NCI-H1092 treated with DMSO at 0.1 percent for 48 hours (cell line): ENCODE measurements around the gene ANKRD62.
"Not testable (repeated sequence)": the region's sequence is repeated elsewhere in the genome, so short reads cannot be mapped to it uniquely, and the experiment has no call there.

Source experiments
- DNase-seq: peaks from one replicate; lab custom pipeline; 2025; lab: John Stamatoyannopoulos, UW

Gene ANKRD62

DNA sequence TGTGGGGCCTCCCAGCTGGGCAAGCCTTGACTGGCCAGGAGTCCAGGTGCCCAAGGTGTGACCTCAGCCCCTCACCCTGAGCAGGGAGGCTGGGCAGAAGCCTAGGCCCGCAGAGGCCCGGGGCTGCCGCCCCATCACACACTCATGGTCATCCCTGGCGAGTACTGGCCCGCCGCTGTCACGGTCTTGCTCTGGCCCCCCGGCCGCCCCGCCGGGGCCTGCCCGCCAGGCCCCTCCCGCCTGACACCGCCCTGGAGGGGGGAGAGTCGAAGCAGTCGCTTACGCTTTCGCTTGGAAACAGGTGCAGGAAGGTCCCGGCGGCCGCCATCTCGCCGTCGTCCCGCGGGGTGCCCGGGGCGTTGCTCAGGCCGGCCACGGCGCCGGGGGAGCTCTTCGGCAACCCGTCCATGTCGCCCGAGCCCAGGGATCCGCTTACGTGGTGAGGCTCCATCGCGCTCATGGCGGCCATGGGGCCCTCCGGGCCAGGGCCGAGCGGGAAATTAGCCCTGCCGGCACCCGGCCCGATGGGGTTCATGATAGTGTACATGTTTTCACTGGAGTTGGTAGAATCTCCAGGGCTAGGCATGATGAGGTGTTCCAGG is 26.6 kb upstream of the ANKRD62 start:
- no peak for DNase-seq

DNA sequence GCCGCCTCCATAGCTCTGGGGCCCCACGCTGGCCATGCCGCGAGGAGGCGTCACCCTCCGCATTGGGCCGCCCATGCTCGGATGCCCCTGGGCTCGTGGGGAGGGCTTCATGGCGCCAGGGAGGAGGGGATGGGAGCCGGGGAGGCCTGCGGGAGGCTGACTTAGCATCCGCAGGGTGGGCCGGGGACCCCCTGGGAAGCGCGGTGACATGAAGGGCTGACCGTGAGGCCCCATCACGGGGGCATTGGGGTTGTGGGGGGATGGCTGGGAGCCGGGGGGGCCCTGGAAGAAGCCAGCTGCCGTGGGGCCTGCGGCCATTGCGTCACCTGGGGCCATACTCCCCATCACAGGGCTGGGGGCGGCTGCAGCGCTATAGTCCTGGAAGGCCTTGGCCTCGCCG is 26.0 kb upstream of the ANKRD62 start:
- no peak for DNase-seq

DNA sequence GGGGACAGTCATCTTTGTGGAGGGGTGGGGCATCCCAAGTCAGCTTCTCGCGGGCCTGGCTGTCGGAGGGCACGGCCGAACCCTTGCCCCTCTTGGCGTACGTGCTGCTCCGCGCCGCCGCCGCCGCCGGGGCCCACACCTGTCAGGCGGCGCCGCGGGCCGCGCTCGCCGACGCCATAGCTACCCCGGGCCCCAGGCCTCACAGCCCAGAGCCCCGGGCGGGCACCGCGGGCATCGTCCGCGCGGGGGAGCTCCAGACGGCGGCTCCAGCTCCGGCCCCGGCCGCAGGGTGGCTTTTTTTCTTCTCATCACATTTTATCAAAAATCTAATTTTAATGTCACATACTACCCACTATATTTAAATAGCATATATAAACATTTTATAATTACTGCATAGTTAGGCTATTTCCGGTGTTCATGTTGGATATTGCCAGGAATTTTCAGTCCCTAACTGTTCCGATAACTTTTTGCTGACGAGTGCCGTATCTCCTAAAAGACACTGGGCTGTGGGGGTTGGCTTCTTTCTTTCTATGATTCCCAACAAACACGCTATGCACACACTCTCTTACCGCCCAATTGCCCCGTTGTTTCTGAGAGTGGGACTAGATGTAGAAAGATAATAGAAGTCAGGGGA is 25.2 kb upstream of the ANKRD62 start:
- not testable (repeated sequence) for DNase-seq

DNA sequence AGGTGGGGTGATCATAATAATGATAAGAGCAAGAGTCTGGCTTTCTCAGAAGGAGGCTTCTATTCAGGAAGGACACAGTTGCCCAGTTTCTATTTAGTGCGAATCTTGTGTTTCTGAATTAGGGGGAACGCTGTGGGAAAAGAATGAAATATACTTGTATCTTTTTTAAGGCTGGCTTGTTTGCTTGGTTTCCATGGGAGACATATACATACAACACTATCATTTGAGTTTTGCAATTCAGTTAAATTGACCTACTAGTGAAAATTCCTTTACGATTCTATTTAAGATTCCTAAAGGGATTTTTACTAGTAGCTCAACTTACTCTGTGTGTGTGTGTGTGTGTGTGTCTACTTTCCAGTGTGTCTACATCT is 24.7 kb upstream of the ANKRD62 start:
- no peak for DNase-seq

DNA sequence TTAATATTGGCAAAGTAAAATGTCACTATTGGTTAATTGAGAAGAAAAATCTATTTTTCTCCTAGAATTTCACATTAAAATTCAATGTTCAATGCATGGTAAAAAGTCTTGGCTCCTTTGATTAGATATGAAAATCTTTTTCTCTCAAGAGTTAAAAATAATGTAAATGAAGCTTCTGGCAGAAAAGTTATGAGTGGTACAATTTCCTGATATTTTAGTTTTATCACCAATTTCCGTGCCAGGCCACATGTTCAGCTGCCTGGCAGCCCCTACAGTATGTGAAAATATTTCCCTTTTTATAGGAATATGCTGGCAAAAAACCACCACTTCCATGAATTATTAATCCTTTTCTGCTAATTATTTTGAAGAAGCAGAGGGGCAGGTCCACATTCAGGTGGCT is 22.6 kb upstream of the ANKRD62 start:
- DNase-seq = not testable (repeated sequence)

DNA sequence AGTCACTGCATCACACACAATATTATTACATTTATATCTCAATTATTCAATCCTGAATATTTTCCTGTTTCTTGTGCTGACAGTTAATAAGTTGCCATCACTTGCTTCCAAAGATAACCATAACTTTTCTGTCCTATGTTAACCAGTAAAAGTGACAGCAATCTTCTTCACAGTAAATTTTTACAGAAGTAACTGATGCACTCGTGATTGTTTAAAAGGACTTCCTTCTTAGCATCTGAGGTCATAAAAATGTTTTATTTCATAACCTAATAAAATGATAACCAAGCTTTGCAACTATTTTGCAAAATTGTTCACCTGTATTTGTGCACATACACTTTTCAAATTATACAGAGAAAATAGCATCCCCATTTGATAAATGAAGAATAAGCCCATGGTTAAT is 20.6 kb upstream of the ANKRD62 start:
- no peak for DNase-seq

DNA sequence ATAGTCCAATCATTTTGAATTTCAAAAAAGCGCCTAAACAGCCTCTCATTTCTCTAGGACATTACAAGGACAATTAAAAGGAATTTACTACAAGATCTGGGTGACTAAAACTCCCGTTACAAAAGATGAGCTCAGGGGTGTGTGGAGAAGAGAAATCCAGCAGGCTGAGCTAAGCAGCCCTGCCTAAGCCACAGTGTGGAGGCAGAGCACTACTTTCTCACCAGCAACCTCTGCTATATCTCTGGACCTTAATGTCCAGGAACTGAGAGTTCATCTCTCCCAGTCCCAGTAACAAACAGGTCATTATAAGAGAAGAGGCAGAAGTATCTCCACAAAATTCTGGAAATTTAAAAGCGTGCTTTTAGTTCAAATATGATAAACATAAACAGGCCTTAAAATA is 18.9 kb upstream of the ANKRD62 start:
- DNase-seq = no peak

DNA sequence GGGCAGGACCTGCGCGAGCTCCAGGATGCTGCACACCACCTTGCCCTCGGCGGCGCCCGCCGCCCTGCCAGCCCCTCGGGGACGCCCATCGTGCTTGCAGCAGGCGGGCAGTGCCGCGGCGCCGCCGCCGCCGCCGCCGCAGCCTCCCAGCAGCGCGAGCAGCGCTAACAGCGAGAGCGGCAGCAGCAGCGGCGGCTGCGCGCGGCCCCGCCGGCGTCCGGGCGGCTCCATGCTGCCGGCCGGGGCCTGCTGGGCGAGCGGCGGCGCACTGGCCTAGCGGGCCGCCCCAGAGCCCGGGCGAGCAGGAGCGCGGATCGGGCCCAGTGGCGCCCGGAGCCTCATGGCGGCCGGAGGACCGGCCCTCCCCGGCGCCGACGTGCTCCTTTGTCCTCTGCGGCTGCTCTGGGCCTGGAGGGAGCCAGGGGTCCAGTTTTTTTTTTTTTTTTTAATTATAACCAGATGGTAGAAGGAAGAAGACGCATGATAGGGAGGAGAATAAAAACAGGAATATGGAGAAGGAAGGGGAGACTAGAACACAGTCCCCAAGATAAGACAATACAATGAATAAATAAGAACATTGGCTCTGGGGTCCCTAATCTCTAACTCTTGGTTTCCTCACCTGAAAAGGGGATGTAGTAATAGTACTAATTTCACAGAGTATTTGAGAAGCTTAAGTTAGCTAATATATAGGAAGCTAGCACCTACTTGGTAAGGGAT is 17.1 kb upstream of the ANKRD62 start:
- DNase-seq = no peak

DNA sequence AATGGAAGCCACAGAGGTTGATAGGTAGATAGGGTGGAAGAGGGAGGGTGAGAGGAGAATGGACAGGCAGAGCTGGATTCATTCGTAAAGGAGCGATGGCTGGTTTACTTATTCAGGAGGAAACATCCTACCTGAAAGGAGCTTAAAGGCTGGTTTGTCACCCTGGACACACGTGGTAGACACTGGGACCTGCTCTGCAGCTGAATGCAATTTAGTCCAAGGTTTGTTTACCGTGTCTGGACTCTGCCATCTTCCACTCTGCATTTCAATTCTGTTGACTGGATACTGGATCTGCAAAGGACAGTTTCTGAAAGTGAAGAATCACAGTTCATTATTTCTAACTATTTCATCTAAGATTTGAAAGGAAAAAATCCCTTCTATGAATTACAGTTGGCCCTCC is 15.6 kb upstream of the ANKRD62 start:
- not testable (repeated sequence) for DNase-seq

DNA sequence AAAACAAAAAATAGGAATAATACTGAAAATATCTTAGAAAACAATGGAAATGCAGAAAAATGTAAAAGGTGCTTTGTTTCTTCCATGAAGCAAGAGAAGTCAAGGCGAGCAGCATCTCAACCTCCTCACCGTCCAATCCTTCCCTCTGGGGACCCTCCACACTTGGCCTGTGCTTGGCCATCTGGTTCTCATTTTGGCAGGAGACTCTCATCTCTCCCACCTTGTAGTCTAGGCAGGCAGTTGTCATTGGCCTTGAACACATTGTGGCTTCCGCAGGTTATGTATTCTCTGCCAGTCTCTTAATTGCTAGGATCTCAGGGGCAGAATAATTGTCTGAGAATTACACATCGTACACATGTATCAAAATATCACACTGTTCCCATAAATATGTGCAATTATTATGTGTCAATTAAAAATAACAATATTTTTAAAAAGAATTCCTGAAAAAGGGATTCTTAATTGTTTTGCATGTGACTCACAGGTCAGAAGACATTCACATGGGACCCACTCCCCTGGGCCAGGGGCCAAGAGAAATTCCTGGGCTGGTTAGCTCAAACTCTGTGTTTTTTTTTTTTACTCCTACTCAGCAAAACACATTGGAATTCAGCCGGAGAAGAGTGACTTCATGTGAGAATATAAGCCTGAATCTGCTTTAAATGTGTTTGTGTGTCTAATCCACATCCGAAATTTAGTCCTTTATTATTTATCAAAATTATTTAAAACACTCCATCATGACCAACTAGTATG is 14.0 kb upstream of the ANKRD62 start:
- no peak for DNase-seq

DNA sequence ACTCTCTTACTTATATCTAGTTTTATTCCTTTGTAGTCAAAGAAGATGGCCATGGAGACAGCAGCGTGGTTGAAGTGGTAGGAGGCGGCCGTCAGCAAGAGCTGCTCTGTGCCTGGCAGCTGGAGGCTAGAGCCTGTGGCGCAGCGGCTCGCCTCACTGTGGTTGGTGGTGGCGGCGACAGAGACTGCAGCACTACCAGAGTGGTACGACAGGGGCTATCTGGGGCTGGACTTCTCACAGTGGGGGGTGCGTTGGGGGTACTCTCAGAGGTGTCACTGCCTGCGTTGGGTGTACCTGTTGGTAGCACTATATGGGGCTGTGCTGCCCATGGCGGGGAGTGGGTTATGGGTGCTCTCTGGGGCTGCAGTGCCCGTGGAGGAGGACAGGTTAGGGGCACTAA is 8.5 kb upstream of the ANKRD62 start:
- DNase-seq = no peak

DNA sequence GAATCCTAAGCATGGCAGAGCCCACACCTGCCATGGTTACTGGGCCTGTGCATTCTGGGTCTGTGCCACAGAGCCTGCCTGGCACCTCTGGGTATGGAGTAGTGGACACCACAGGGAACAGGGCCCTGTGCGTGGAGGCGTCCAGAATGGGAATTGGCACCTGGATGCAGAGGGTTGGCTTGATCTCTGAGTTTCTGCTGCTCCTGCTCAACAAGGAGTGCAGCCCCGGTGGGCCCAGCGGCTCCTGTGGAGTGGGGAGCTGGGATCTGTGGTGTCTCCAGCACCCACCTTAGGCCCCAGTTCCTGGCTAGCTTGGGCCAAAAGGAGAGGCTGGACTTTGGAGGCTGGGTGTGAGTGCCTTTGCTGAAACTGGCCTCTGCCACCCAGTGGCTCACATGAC is 7.9 kb upstream of the ANKRD62 start:
- DNase-seq = no peak

DNA sequence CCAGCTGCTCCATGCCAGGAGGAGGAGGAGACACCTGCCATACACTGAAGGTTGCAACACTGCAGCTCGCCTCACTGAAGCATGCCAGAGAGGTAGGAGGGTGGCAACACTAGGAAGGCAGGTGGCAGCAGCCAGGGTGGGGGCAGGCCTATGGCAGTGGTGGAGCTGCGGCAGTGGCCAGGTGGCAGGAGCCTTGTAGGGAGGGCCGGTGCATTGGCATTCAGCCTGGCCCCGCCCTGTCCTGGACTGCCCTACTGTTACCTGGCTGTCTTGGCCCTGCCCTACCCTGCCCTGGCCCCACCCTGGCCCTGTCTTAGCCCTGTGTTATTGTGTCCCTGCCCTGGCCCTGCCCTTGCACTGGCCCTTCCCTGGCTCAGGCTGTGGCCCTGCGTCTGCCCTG is 7.4 kb upstream of the ANKRD62 start:
- DNase-seq = no peak

DNA sequence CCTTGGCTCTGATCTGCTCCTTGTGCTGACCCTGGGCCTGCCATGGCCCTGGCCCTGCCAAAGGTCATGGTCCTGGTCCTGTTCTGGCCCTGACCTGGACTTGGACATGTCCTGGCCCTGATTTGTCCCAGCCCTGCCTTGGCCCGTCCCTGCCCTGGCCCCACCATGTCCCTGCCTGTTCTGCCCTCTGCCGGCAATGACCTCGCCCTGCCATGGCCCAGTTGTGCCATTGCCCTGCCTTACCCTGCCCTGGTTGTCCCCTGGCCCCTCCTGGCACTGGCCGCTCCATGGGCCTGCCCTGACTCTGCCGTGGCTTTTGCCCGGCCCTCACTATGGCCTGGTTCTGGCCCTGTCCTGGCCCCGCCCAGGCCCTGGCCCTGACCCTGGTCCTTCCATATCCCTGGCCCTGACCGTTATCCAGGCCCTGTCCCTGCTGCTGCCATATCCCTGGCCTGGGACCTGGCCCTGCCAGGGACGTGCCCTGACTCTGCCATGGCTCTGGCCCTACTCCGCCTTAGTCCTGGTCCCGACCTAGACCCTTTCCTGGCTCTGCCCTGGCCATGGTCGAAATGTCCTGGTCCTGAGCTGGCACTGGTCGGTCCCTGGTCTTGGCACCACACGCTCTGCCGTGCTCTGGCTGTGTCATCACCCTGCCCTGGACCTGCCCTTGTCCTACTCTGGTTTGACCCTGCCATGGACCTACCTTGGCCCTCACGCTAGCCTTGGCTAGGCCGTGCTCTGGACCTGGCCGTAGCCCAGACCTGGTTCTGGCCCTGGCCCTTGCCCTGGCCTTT is 6.8 kb upstream of the ANKRD62 start:
- no peak for DNase-seq

DNA sequence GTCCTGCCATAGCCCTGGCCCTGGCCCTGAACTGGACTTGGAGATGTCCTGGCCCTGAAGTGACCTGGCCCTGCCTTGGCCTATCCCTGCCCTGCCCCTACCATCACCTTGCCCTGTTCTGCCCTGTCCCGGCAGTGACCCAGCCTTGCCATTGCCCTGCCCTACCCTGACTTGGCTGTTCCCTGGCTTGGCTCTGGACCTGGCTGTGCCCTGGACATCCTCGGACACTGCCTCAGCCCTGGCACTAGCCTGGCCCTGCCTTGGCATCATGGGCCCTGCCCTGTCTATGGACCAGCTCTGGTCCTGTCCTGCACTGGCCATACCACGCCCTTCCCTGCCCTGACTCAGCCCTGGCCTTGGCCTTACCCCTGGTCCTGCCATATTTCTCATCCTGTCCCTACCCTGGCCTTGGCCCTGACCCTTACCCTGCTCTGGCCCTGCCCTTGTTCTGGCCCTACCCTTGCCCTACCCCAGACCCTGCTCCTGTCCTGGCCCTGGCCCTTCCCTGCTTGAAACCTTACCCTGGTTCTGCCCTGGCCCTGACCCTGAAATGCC is 6.1 kb upstream of the ANKRD62 start:
- no peak for DNase-seq

DNA sequence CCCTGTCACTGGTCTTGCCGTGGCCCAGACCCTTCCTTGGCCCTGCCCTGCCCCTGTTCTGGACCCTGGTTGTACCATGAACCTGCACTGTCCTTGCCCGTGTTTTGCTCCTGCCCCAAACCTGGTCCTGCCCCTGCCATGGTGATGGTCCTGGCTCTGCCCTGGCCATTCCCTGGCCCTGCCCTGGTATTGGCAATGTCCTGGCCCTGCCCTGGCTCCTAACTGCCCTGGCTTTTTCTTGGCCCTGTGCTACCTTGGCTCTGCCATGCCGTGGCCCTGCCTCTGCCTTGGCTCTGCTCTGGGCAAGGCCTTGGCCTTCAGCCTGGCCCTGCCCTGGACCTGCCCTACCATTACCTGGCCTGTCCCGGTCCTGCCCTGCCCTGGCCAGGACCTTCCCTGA is 5.5 kb upstream of the ANKRD62 start:
- no peak for DNase-seq

DNA sequence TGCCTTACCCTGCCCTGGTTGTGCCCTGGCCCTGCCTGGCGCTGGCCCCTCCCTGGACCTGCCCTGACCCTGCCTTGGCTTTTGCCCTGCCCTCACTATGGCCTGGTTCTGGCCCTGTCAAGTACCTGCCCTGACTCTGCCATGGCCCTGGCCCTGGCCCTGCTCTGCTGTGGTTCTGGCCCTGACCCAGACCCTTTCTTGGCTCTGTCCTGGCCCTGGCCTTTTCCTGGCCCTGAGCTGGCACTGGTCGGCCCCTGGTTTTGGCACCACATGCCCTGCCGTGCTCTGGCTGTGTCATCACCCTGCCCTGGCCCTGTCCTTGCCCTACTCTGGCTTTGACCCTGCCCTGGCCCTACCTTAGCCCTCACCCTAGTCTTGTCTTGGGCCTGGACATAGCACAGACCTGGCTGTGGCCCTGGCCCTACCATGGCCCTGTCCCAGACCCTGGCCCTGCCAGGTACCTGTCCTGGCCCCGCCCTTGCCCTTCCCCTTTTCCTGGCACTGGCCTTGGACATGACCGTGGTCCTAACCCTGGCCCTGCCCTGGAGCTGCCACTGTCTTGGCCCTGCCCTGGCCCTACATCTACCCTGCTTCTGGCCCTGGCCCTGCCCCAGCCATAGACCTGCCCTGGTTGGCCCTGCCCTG is 4.8 kb upstream of the ANKRD62 start:
- no peak for DNase-seq

DNA sequence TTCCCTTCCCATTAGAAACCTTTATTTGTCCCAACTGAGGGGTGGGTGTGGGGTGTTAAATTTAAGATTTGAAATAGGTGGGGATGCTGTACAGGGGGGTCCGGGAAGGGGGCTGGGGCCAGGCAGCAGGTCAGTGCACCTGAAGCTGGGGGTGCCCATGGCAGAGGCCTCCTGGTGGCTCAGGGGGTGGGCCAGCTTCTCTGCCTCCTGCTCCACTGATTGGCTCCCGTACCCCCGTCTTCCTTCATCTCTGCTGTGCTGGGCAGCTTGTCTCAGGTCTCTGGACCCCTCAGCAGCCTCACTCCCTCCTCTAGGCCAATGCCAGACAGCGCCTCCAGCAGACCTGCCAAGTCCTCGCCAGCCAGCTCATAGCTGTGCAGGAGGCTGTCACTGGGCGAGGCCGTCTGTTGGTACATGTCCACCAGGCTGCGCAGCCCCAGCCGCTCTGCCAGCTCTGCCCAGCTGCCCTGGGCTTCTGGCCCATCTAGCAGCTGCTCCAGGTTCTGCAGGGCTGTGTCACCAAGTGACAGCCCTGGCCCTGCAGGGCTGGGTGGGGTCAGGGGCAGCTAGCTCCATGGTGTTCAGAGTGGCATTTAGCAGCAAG is 2.0 kb upstream of the ANKRD62 start:
- no peak for DNase-seq

DNA sequence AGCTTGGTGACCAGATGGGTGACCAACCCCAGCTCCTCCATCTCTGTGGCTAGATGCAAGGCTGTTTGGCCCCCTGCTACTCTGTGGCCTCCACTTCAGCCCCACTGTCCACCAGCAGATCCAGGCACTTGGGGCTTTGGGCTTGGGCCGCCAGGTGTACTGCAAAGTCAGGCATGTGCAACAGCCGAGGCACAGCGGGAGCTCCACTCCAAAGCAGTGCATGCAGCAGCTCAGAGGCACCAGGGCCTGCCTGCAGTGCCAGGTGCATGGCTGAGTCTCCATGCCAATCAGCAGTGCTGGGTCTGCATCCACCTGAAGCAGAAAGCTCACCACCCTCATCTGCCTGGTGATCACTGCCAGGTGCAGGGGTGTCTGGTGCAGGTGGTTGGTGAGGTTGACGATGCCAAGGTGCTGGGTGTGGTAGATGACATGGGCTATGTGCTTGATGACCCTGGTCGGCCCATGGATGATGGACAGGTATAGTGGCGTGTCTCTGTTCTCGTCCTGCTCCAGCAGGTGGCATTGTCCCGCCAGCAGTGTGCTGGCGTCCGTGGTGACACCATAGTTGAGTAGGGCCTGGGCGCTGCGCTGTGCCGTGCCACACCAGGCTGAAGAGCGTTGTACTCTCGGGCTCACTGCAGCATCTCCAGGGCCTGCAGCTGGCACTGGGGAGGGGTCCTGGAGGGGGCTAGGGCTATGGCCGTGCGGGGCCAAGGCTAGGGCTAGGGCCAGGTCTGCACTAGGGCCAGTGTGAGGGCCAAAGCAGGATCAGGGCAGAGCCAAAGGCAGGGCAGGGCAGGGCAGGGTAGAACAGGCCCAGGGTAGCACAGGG is 1.0 kb upstream of the ANKRD62 start:
- DNase-seq = peak; percentile 42

DNA sequence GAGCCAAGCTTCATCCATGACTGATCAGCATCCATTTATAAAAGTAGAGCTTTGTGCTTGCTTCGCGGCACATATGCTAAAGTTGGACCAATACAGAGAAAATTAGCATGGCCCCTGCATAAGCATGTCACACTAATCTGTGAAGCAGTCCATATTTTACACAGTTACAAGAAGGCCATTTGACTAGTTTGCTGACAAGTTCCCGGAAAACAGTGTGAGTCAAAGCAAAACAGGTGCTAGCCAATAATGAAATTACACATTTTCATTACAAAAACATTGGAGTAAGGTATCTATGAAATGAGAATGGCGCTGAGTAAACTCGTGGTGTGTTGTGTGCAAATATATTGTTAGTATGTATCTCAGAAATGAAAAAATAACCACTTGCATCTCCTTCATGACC is 4.7 kb downstream of the ANKRD62 start:
- no peak for DNase-seq
